HFF-Myc (cell line): Measurements from ENCODE around the gene AP2A2.
A peak's percentile ranks its signal among the peaks of the same experiment; 100 is the strongest.

Experiments used
- DNase-seq: peaks from one replicate; pipeline ENCODE4 v3.0.0-alpha.2; 2011; ENCODE audit warnings: low read depth; ENCODE audit errors: extremely low read depth
- H3K4me3 ChIP-seq: replicated peaks from 2 replicates; pipeline ENCODE4 v1.5.1; 2011; ENCODE audit warnings: low read depth, mild to moderate bottlenecking, control low read depth, low read length
- CTCF ChIP-seq: IDR thresholded peaks from 2 replicates; pipeline ENCODE4 v1.5.1; 2012; ENCODE audit warnings: mild to moderate bottlenecking, low read depth, low read length, control low read depth; ENCODE audit errors: missing control alignments

AP2A2 gene

GRCh38 chr11:1053121-1053901, 127.6 kb downstream of the AP2A2 start:
- no peak for TF ChIP-seq CTCF
- no peak for DNase-seq
- H3K4me3 ChIP-seq, result no peak overlapping the region

GRCh38 chr11:1054143-1055108, 128.8 kb downstream of the AP2A2 start:
- peak; percentile 14 for DNase-seq
- no peak overlapping the region for H3K4me3 ChIP-seq
- no peak for TF ChIP-seq CTCF

- H3K4me3 ChIP-seq, result no peak overlapping the region
- no peak for TF ChIP-seq CTCF
- no peak for DNase-seq
These were observed 129.5 kb downstream of the AP2A2 start for GRCh38 chr11:1055109-1055703.

GRCh38 chr11:1055990-1056771, 130.5 kb downstream of the AP2A2 start:
- no peak for TF ChIP-seq CTCF
- DNase-seq, result no peak
- H3K4me3 ChIP-seq, result no peak overlapping the region

GRCh38 chr11:1057806-1058205, 132.1 kb downstream of the AP2A2 start:
- TF ChIP-seq CTCF, result no peak
- H3K4me3 ChIP-seq, result no peak overlapping the region

GRCh38 chr11:1059759-1060158, 134.1 kb downstream of the AP2A2 start:
- H3K4me3 ChIP-seq, result no peak overlapping the region
- no peak for TF ChIP-seq CTCF
- no peak for DNase-seq

More at GRCh38 chr11:1057806-1058205, 132.1 kb downstream of the AP2A2 start:
- DNase-seq, result no peak
